PC-9 (cell line): ENCODE results near the gene NCAM2. TPM values are rescaled to one million over a fixed set of nuclear protein-coding genes. Genes with fewer than 3 reads are reported as not detected.

Source experiments
- BruUV-seq: library from RNA; stranded (reverse); fragments of 400-500 nt; replicated peaks from 2 replicates; lab custom pipeline; 2021; lab: Mats Ljungman, UMichigan
- CTCF ChIA-PET: fragments of 300-600 bp; sonication (Branson Sonifier 250); formaldehyde crosslinking; loops from one replicate; lab custom pipeline; 2022; ENCODE audit warnings: antibody characterized with exemption; lab: Charles Lee
- POLR2A ChIA-PET: fragments of 300-600 bp; sonication (Branson Sonifier 250); formaldehyde crosslinking; loops from one replicate; lab custom pipeline; 2022; ENCODE audit warnings: antibody characterized with exemption; ENCODE audit not compliant: unreplicated experiment; lab: Charles Lee
- DNase-seq, 2 experiments: peaks; one replicate each; pipeline versions ENCODE4 v3.0.0 to v3.0.0-alpha.2; 2015 to 2022; ENCODE audit warnings: mixed read lengths in 1 of 2
- H2AFZ ChIP-seq: fragments of 200-600 bp; sonication (generic); 2 replicates; pipeline ENCODE4 v1.8.1; 2017; ENCODE audit warnings: antibody characterized with exemption
- H3F3A ChIP-seq: fragments of 200-600 bp; sonication (generic); 2 replicates; pipeline ENCODE4 v1.8.1; 2017; ENCODE audit warnings: antibody characterized with exemption, mild to moderate bottlenecking, low read depth; ENCODE audit not compliant: insufficient read depth
- H3K27ac ChIP-seq: fragments of 200-600 bp; sonication (generic); 2 replicates; pipeline ENCODE4 v1.6.1; 2016; ENCODE audit warnings: mixed run types
- H3K27me3 ChIP-seq: fragments of 200-600 bp; sonication (generic); 2 replicates; pipeline ENCODE4 v1.6.1; 2016; ENCODE audit warnings: low read depth, mixed run types; ENCODE audit not compliant: insufficient read depth
- H3K36me3 ChIP-seq: fragments of 200-600 bp; sonication (generic); 2 replicates; pipeline ENCODE4 v1.6.1; 2016; ENCODE audit warnings: low read depth, mixed run types
- H3K4me1 ChIP-seq: fragments of 200-600 bp; sonication (generic); replicated peaks from 2 replicates; pipeline ENCODE4 v1.6.1; 2016; ENCODE audit warnings: mixed run types; ENCODE audit not compliant: insufficient read depth
- H3K4me2 ChIP-seq: fragments of 200-600 bp; sonication (generic); 2 replicates; pipeline ENCODE4 v1.6.1; 2017; ENCODE audit warnings: mixed run types
- H3K4me3 ChIP-seq: fragments of 200-600 bp; sonication (generic); 2 replicates; pipeline ENCODE4 v1.6.1; 2016; ENCODE audit warnings: mixed run types
- H3K79me2 ChIP-seq: fragments of 200-600 bp; sonication (generic); 2 replicates; pipeline ENCODE4 v1.6.1; 2017; ENCODE audit warnings: low read depth, mixed run types
- H3K9me2 ChIP-seq: fragments of 200-600 bp; sonication (generic); 2 replicates; pipeline ENCODE4 v1.8.1; 2017; ENCODE audit warnings: mild to moderate bottlenecking; ENCODE audit not compliant: insufficient read depth
- H3K9me3 ChIP-seq: fragments of 200-600 bp; sonication (generic); 2 replicates; pipeline ENCODE4 v1.8.1; 2016; ENCODE audit warnings: low read depth; ENCODE audit not compliant: insufficient read depth
- H4K20me1 ChIP-seq: fragments of 200-600 bp; sonication (generic); 2 replicates; pipeline ENCODE4 v1.8.1; 2017; ENCODE audit not compliant: insufficient read depth
- EZH2 ChIP-seq: fragments of 200-600 bp; sonication (generic); IDR thresholded peaks from 2 replicates; pipeline ENCODE4 v1.8.0; 2017; ENCODE audit warnings: antibody characterized with exemption, low read depth
- intact Hi-C: fragments of 100-400 bp; cut with micrococcal nuclease; formaldehyde crosslinking; loops from one replicate; pipeline ENCODE4 v1.10.0; 2022; ENCODE audit not compliant: unreplicated experiment
- total RNA-seq: library from RNA; stranded (reverse); gene quantifications from 2 replicates; pipeline ENCODE4 v1.2.3, GENCODE V29; 2021
- TF ChIP-seq, protein P1 (sequence below): fragments of 200-600 bp; sonication (generic); conservative IDR thresholded peaks from 2 replicates; pipeline ENCODE4 v1.6.1; 2017; ENCODE audit warnings: mixed run types, antibody characterized with exemption, mild to moderate bottlenecking, moderate library complexity

Gene NCAM2
- total RNA-seq, 1 experiment from 2014 or later: not detected

GRCh38 chr21:21291883-21292569 is 293.8 kb downstream of the NCAM2 start:
- no peaks in the 10 kb centered on the region for H3K36me3 ChIP-seq
- POLR2A ChIA-PET: no interaction called here
- no peak overlapping the region for H3K27ac ChIP-seq
- no peaks in the 10 kb centered on the region for H3F3A ChIP-seq
- no TSS peak for BruUV-seq
- TF ChIP-seq, protein P1, sequence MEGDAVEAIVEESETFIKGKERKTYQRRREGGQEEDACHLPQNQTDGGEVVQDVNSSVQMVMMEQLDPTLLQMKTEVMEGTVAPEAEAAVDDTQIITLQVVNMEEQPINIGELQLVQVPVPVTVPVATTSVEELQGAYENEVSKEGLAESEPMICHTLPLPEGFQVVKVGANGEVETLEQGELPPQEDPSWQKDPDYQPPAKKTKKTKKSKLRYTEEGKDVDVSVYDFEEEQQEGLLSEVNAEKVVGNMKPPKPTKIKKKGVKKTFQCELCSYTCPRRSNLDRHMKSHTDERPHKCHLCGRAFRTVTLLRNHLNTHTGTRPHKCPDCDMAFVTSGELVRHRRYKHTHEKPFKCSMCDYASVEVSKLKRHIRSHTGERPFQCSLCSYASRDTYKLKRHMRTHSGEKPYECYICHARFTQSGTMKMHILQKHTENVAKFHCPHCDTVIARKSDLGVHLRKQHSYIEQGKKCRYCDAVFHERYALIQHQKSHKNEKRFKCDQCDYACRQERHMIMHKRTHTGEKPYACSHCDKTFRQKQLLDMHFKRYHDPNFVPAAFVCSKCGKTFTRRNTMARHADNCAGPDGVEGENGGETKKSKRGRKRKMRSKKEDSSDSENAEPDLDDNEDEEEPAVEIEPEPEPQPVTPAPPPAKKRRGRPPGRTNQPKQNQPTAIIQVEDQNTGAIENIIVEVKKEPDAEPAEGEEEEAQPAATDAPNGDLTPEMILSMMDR: no peak
- TF ChIP-seq EZH2: no peak
- no peaks in the 10 kb centered on the region for H3K79me2 ChIP-seq
- no peaks in the 10 kb centered on the region for H3K4me1 ChIP-seq
- intact Hi-C loops: no loop called here
- DNase-seq: no peak
- no peak overlapping the region for H2AFZ ChIP-seq
- no peaks in the 10 kb centered on the region for H3K27me3 ChIP-seq
- CTCF ChIA-PET: no interaction called here
- no peak overlapping the region for H3K4me2 ChIP-seq
- H3K4me3 ChIP-seq: no peak overlapping the region
- no peaks in the 10 kb centered on the region for H4K20me1 ChIP-seq
- no peaks in the 10 kb centered on the region for H3K9me2 ChIP-seq
- no peaks in the 10 kb centered on the region for H3K9me3 ChIP-seq

- TF ChIP-seq, protein P1: no peak
- TF ChIP-seq EZH2: no peak
- ChIA-PET POLR2A (no interaction called here), CTCF (no interaction called here)
- BruUV-seq: no TSS peak
- no peaks in the 10 kb centered on the region for H3K36me3 ChIP-seq
- no peaks in the 10 kb centered on the region for H3K4me1 ChIP-seq
- no peaks in the 10 kb centered on the region for H3F3A ChIP-seq
- no peak overlapping the region for H3K4me2 ChIP-seq
- H3K9me2 ChIP-seq: no peaks in the 10 kb centered on the region
- H3K4me3 ChIP-seq: no peak overlapping the region
- intact Hi-C loops: no loop called here
- H3K9me3 ChIP-seq: no peaks in the 10 kb centered on the region
- no peak for DNase-seq
- H3K27ac ChIP-seq: no peak overlapping the region
- H3K27me3 ChIP-seq: no peaks in the 10 kb centered on the region
- H2AFZ ChIP-seq: no peak overlapping the region
- no peaks in the 10 kb centered on the region for H3K79me2 ChIP-seq
- no peaks in the 10 kb centered on the region for H4K20me1 ChIP-seq
Observed at GRCh38 chr21:21295303-21295702, 297.1 kb downstream of the NCAM2 start.

DNA sequence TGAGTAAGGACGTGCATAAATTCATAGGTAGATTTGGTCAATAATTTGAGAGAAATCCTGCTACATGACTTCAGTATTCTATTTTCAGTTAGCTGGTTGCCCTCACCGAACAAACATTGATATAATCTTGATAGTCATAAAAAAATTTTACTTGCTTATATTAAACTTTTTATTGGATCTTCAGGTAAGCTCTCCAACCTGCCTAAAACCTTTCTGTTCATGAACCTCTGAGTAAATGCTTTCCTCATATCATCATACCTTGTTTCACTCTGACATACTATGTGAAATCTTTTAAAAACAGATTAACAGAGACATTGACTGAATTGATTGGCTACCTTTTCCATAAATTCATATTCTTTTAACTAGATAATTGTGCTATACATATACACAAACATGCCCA is 299.0 kb downstream of the NCAM2 start:
- no peaks in the 10 kb centered on the region for H3K79me2 ChIP-seq
- no peaks in the 10 kb centered on the region for H3K9me3 ChIP-seq
- H2AFZ ChIP-seq: no peak overlapping the region
- H3K27me3 ChIP-seq: no peaks in the 10 kb centered on the region
- TF ChIP-seq, protein P1: no peak
- no peak for TF ChIP-seq EZH2
- no peak overlapping the region for H3K4me2 ChIP-seq
- H4K20me1 ChIP-seq: no peaks in the 10 kb centered on the region
- DNase-seq: no peak
- H3K4me1 ChIP-seq: no peaks in the 10 kb centered on the region
- CTCF ChIA-PET: no interaction called here
- no peak overlapping the region for H3K4me3 ChIP-seq
- no peaks in the 10 kb centered on the region for H3F3A ChIP-seq
- no peak overlapping the region for H3K27ac ChIP-seq
- H3K9me2 ChIP-seq: no peaks in the 10 kb centered on the region
- no TSS peak for BruUV-seq
- POLR2A ChIA-PET: no interaction called here
- H3K36me3 ChIP-seq: no peaks in the 10 kb centered on the region
- intact Hi-C loops: no loop called here
